Endothelial cell (in vitro differentiated cells): ENCODE measurements around the gene ANTKMT. TPM values are rescaled to one million over a fixed set of nuclear protein-coding genes. Genes with fewer than 3 reads are reported as not detected.
A peak's percentile ranks its signal among the peaks of the same experiment; 100 is the strongest.

Experiments used
- DNase-seq: peaks from one replicate; pipeline ENCODE4 v3.0.0; 2021; ENCODE audit warnings: low spot score
- H3K27ac Mint-ChIP-seq: one replicate; pipeline ENCODE4 v1.8.0; 2021; ENCODE audit warnings: mixed read lengths, inconsistent platforms; ENCODE audit not compliant: unreplicated experiment
- H3K27me3 Mint-ChIP-seq: one replicate; pipeline ENCODE4 v1.8.0; 2021; ENCODE audit warnings: mild to moderate bottlenecking, moderate library complexity, mixed read lengths, inconsistent platforms; ENCODE audit not compliant: unreplicated experiment
- H3K36me3 Mint-ChIP-seq: one replicate; pipeline ENCODE4 v1.8.0; 2021; ENCODE audit warnings: mild to moderate bottlenecking, low read depth, mixed read lengths, inconsistent platforms; ENCODE audit not compliant: unreplicated experiment
- H3K4me1 Mint-ChIP-seq: one replicate; pipeline ENCODE4 v1.8.0; 2021; ENCODE audit warnings: mild to moderate bottlenecking, mixed read lengths, inconsistent platforms; ENCODE audit not compliant: unreplicated experiment
- H3K4me3 Mint-ChIP-seq: one replicate; pipeline ENCODE4 v1.8.0; 2021; ENCODE audit warnings: mild to moderate bottlenecking, mixed read lengths, inconsistent platforms; ENCODE audit not compliant: unreplicated experiment
- H3K9me3 Mint-ChIP-seq: one replicate; pipeline ENCODE4 v1.8.0; 2021; ENCODE audit warnings: mixed read lengths, inconsistent platforms; ENCODE audit not compliant: unreplicated experiment
- total RNA-seq: library from RNA; stranded (reverse); fragmentation: NEBNext Ultra II Directional; extraction: Animal tissue kit (Norgen Biotek cat#: 25700); gene quantifications from one replicate; pipeline ENCODE4 v1.2.1, GENCODE V29; 2021; ENCODE audit not compliant: unreplicated experiment
- TF ChIP-seq, protein P1 (sequence below): fragments of 200-600 bp; sonication (generic); IDR thresholded peaks from one replicate; pipeline ENCODE4 v1.5.0; 2021; ENCODE audit warnings: antibody characterized with exemption; ENCODE audit not compliant: unreplicated experiment

The ANTKMT gene
- total RNA-seq, 1 donor from 2014 or later = 11.1 TPM

DNA sequence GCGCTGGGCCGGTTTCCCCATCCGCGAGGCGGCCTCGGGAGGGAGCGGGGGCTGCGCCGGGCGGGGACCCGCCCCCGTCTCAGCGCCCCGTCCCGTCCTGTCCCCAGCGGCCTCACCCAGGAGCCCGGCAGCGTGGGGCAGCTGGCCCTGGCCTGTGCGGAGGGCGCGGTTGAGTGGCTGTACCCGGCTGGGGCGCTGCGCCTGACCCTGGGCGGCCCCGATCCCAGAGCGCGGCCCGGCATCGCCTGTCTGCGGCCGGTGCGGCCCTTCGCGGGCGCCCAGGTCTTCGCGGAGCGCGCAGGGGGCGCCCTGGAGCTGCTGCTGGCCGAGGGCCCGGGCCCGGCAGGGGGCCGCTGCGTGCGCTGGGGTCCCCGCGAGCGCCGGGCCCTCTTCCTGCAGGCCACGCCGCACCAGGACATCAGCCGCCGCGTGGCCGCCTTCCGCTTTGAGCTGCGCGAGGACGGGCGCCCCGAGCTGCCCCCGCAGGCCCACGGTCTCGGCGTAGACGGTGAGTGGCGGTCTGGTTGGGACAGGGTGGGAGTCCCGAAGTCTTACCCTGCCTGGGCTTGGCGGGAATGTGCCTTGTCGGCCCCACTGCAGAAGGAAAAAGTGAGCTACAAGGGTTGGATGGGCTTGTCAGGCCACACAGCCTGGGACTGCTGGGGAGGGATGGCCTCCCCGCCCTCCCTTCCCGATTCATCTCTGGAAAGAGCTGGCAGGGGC is 5.3 kb upstream of the ANTKMT start:
- no peak for DNase-seq
- Mint-ChIP-seq H3K4me1 (no peaks in the 10 kb centered on the region), H3K9me3 (no peaks in the 10 kb centered on the region), H3K27me3 (peaks cover 22% of the 10 kb centered on the region), H3K36me3 (no peaks in the 10 kb centered on the region), H3K4me3 (no peak overlapping the region), H3K27ac (no peak overlapping the region)
- TF ChIP-seq, protein P1, sequence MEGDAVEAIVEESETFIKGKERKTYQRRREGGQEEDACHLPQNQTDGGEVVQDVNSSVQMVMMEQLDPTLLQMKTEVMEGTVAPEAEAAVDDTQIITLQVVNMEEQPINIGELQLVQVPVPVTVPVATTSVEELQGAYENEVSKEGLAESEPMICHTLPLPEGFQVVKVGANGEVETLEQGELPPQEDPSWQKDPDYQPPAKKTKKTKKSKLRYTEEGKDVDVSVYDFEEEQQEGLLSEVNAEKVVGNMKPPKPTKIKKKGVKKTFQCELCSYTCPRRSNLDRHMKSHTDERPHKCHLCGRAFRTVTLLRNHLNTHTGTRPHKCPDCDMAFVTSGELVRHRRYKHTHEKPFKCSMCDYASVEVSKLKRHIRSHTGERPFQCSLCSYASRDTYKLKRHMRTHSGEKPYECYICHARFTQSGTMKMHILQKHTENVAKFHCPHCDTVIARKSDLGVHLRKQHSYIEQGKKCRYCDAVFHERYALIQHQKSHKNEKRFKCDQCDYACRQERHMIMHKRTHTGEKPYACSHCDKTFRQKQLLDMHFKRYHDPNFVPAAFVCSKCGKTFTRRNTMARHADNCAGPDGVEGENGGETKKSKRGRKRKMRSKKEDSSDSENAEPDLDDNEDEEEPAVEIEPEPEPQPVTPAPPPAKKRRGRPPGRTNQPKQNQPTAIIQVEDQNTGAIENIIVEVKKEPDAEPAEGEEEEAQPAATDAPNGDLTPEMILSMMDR = no peak

DNA sequence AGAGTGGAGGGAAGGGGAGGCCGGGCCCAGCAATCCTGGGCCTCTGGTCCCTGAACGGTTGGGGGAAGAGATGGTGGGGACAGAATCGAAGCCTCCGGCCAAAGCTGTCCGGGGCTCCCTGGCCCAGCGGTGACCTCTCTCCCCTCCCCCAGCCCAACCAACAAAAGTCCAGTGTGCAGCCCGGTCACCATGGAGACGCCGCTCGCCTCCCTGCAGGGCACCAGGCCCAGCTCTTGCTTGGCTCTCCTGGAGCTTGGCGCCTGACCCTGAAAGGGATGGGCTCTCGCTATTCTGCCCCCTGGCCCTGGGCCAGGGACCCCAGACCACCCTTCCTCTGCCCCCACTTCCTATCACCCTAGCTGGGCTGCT is 4.8 kb upstream of the ANTKMT start:
- H3K4me3 Mint-ChIP-seq = no peak overlapping the region
- TF ChIP-seq, protein P1 = no peak
- no peaks in the 10 kb centered on the region for H3K36me3 Mint-ChIP-seq
- H3K27ac Mint-ChIP-seq = no peak overlapping the region
- H3K9me3 Mint-ChIP-seq = no peaks in the 10 kb centered on the region
- no peak for DNase-seq
- H3K27me3 Mint-ChIP-seq = peaks cover 22% of the 10 kb centered on the region
- H3K4me1 Mint-ChIP-seq = no peaks in the 10 kb centered on the region

DNA sequence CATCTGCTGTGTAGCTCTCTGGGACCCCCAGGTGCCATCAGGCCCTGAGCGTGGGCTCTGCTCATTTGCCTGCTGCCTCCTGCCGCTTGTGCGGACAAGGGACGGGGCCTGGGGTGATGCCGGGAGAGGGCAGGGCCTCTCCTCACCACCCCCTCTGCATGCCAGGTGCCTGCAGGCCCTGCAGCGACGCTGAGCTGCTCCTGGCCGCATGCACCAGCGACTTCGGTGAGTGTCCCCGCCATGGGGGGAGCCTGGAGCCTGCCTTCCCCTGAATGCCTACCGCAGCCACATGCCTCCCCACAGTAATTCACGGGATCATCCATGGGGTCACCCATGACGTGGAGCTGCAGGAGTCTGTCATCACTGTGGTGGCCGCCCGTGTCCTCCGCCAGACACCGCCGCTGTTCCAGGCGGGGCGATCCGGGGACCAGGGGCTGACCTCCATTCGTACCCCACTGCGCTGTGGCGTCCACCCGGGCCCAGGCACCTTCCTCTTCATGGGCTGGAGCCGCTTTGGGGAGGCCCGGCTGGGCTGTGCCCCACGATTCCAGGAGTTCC is 4.1 kb upstream of the ANTKMT start:
- H3K9me3 Mint-ChIP-seq = no peaks in the 10 kb centered on the region
- no peak overlapping the region for H3K27ac Mint-ChIP-seq
- H3K4me1 Mint-ChIP-seq = no peaks in the 10 kb centered on the region
- no peak for DNase-seq
- peaks cover 22% of the 10 kb centered on the region for H3K27me3 Mint-ChIP-seq
- H3K4me3 Mint-ChIP-seq = peak overlapping the region; percentile 31
- TF ChIP-seq, protein P1 = no peak
- H3K36me3 Mint-ChIP-seq = no peaks in the 10 kb centered on the region

DNA sequence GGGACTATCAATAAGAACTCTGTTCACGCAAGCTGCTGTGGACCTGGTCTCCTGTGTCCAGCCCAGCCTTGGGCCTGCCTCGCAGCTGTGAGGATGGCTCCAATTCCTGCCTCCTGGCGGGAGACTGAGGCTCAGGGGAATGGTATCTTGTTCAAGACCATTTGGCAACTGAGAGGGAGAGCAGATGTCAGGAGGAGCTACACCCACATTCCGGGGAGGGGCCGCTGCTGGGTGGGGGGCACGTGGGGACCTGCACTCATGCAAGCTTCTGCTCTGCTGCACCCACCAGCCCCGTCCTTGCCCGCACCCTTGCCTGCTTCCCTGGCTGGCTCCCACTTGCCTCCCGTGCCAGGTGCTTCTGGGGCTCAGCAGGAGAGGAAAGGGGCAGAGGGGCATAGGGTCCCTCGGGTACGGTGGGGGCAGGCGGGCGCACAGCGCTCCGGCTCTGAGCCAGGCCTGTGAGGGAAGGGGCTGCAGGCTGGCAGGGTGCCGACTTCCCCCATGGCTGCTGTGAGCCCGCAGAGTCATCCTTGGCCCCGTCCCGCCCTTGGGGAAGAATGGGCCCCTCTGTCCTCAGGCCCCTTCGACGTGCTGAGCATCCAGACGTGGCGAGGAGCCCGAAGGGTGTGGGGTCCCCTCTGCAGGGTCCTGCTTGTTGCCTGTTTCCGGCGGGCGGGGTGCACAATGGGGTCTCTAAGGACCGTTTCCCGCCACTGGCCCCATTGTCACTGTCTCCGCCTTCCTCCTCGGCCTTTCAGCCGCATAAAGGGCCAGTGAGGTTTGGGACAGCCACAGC is 3.3 kb upstream of the ANTKMT start:
- Mint-ChIP-seq H3K4me1 (no peaks in the 10 kb centered on the region), H3K9me3 (no peaks in the 10 kb centered on the region), H3K27ac (no peak overlapping the region), H3K36me3 (no peaks in the 10 kb centered on the region), H3K4me3 (no peak overlapping the region), H3K27me3 (peaks cover 23% of the 10 kb centered on the region)
- no peak for DNase-seq
- TF ChIP-seq, protein P1 = no peak

DNA sequence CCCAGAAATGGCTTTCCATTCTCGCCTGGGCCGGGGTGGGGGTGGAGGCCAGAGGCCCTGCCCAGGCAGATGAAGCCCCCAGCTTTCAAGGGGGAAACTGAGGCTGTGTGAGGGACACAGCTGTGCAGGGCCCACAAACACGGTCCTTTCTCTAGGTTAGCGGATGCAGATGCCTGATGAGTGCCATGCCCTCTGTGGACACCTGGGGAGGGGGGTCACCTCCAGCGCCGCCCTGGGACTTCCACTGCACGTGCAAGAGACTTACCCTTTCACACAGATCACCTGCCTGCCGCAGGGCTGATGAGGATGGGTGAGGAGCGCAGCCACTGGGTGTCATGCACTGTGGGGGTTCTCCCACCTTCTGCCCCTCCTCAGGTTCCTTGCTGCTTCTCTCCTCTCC is 2.6 kb upstream of the ANTKMT start:
- Mint-ChIP-seq H3K9me3 (no peaks in the 10 kb centered on the region), H3K27ac (no peak overlapping the region), H3K27me3 (peaks cover 22% of the 10 kb centered on the region), H3K4me3 (no peak overlapping the region), H3K36me3 (no peaks in the 10 kb centered on the region), H3K4me1 (no peaks in the 10 kb centered on the region)
- TF ChIP-seq, protein P1 = no peak
- DNase-seq = no peak
